Metanephros (tissue), 2 donors: ENCODE results near the gene KICS2. TPM values are rescaled to one million over a fixed set of nuclear protein-coding genes. Genes with fewer than 3 reads are reported as not detected.

Experiments used
- small RNA-seq: library from RNA; depleted of rRNA; stranded (forward); fragments of <200 nt; gene quantifications from one replicate; pipeline ENCODE3, GENCODE V24; 2014; ENCODE audit warnings: low replicate concordance
- total RNA-seq: library from RNA; depleted of rRNA; stranded (reverse); fragments of >200 nt; gene quantifications from one replicate; pipeline ENCODE4 v1.2.3, GENCODE V29; 2014

The KICS2 gene
- total RNA-seq, result 6.1 TPM

GRCh38 chr12:64222009-64222765 is at the start of gene KICS2:
Gene KICS2 (minus strand): TSS chr12:64222296. CDS start chr12:64222237, 59 bp downstream.

Small RNAs within 50 kb of the gene (small RNA-seq; reads per million reads assigned to genes)
- not detected for gene RNU5A-7P
- not detected for gene RNU6-1009P

Other genes starting within 250 kb of the KICS2 start
- 1.2 TPM for gene C12orf56, start 168.5 kb upstream of the KICS2 start, total RNA-seq
- 32.2 TPM for gene XPOT, start 182.1 kb upstream of the KICS2 start, total RNA-seq
- gene TBK1, start 229.8 kb upstream of the KICS2 start, total RNA-seq, result 24.2 TPM